HG03097 (cell line): ENCODE measurements around the gene ZMIZ2.
"Not testable (repeated sequence)": the region's sequence is repeated elsewhere in the genome, so short reads cannot be mapped to it uniquely, and the experiment has no call there.

ENCODE experiments used
- ATAC-seq: cut with Tn5 transposase; IDR thresholded peaks from one replicate; pipeline ENCODE4 v1.9.1; 2021; ENCODE audit not compliant: unreplicated experiment, low FRiP score

Gene ZMIZ2

DNA sequence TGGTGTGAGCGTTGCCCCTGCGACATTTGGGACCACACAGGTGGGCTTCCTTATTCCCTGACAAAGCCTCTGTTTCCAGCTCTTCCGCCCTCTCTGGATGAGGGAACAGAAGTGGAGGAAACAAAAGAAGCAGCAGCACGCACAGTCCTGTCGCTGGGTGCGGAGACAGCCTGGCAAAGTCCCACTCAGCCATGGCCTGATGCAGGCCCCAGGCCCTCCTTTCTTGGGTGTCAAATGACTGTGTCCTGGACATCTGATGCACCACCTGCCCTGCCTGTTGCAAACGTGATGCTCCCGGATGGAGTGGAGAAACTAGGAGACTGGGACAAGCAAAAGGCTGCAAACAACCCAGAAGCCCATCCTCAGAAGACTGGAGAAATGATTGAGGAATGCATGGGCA, 20.7 kb downstream of the ZMIZ2 start:
- ATAC-seq, result no peak

DNA sequence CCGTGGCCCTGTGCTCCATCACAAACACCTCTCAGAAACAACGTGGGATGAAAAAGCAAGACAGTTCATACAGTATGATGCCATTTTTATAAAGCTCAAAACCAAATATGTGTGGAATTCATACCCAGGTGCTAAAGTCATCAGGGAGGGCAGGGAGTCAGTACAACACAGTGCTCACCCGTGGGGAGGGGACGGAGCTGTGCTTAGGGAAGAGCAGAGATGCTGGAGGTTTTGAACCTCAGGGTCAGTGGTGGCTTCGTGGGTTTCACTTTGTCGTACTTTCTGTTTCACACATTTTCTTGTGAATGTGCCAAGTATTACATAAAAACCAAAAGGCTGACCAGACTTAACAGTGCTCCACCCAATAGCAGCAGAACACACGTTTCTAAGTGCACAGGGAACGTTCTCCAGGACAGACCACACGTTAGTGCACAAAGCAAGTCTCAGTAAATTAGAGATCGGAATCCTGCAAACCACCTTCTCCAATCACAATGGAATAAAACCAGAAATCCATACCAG, 21.2 kb downstream of the ZMIZ2 start:
- peak; percentile 60 for ATAC-seq

DNA sequence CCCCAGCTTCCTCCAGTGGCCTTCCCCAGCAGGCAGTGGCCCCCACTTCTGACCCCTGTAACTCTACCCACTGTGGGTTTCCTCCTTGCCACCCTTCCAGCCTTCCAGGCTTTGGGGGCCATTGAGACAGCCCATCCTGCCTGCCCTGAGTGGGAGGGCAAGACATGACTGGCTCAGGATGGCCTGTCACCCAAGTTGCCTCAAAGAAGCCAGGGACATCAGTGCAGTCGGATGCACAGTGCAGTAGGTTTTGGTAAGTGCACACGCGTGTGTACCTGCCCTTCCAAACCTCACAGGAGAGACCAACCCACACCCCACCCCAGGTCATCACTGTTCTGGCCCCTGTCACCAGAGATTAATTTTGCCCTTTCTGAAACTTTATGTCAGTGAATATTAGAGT, 22.7 kb downstream of the ZMIZ2 start:
- ATAC-seq, result no peak

DNA sequence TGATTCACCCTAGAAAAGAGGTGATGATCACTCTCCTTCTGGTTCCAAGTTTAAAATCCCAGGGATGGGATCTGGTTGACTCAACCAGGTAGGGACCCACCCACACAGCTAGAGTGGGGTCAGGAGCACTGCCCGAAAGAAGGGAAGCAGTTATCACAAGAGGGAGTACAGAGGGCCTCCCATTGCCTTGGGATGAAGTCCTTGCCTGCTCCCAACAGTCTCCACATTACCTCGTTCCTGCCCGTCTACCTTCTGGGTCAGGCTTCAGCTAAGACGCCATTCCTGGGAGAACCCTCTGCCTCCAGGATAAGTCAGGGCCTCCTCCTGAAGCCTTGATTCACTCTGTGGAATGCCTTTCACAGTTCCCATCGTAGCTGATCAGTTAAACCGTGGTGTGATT, 23.8 kb downstream of the ZMIZ2 start:
- ATAC-seq, result no peak

DNA sequence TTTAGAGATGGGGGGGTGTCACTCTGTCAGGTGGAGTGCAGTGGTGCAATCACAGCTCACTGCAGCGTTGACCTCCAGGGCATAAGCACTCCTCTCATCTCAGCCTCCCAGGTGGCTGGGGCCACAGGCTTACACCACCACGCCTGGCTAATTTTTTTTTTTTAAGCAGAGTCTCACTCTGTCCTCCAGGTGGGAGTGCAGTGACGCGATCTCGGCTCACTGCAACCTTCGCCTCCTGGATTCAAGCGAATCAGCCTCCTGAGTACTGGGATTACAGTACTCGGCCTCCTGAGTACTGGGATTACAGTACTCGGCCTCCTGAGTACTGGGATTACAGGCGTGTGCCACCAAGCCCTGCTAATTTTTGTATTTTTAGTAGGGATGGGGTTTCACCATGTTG, 24.2 kb downstream of the ZMIZ2 start:
- ATAC-seq, result no peak

DNA sequence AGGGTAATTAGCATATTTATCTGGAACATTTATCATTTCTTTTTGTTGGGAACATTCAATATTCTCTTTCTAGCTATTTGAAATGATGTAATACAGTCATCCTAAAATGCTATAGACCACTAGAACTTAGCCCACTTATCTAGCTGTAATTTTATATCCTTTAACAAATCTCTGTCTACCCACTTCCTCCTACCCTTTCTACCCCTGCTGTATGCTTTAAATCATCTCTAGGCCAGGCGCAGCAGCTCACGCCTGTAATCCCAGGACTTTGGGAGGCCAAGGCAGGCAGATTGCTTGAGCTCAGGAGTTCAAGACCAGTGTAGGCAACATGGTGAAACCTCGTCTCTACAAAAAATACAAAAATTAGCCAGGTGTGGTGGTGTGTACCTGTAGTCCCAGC, 25.8 kb downstream of the ZMIZ2 start:
- not testable (repeated sequence) for ATAC-seq

DNA sequence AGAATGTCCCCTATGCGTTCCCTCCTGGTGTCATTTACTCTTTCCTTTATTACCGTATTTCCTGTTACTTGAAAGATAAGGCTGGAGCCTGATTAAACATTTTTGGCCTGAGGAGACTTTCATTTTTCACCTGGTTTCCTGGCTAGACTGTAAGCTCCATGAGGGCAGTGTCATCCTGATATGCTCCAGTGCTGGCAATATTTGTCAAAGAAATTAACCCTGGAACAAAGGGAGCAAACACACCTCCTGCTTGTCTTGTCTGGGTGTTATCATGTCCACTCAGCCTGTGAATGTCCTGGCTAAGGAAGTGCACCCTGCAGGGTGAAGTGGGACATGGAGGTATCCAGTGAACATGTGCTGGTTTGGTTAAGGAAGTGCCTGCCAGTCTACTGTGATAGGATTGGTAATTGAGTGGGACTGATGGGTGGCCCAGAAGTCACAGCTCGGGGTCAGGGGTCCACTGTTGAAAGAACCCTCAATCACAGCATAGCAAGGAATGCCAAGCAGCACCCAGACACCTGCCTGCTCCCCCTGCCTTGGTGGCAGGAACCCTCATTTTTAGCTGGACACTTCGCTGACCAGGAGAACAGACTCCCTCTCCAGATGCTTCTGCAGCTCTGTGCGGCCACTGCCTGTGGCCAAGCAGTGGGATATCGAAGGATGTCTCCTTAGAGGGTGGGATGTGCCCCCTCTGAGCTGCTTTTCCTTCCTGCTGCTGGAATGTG, 26.9 kb downstream of the ZMIZ2 start:
- ATAC-seq, result no peak

DNA sequence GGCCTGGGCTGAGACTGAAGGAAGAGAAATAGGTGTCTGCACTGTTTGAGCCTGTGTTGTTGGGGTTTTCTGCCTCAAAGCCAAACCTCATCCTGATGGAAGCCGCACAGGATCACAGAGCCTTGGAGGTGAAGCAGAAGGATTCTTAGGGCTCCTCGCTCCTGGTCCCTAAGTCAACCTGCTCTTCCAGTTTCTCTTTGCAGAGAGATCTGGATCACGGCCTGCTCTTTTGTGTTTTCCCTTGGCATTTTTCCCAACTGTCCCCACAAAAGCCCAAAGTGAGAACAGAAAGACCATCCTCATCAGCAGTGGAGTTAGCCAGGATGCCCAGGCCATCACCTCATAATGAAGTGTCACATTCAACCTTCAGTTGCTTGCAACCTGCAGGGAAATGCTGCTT, 27.6 kb downstream of the ZMIZ2 start:
- ATAC-seq, result no peak

DNA sequence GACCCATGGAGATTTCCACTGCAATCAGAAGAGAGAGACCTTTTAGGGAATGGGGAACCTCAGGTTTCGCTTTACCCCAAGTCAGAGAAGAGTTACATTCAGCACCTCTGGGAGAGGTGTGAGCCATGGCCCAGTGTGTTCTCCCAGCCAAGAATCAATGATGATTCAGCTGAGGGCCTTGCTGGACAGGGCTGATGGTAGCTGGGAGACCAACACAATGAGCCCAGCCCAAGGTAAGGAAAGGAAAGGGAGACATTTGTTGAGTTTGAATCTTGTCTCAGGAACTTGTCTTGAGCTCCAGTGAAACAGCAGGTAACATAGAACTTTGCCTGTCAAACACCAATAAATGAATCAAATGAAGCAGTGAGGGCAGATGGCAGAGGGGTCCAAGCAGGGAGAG, 33.8 kb downstream of the ZMIZ2 start:
- ATAC-seq, result no peak

DNA sequence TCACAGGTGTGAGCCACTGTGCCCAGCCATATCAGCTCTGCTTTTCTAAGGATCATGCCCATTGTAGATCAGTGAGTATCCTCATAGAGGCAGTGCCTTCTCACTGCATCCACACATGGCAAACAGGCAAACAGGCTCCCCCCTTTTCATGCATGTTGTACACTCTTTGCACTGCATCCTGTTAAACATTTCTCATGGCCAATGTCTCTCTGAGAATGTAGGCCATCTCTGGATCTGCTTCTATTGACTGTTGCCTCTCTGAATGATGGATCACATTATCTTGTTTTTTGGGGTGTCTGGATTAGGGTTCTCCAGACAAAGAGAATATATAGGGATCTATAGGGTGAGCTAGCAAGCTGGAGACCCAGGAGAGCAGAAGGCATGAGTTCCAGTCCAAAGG, 34.8 kb downstream of the ZMIZ2 start:
- no peak for ATAC-seq

DNA sequence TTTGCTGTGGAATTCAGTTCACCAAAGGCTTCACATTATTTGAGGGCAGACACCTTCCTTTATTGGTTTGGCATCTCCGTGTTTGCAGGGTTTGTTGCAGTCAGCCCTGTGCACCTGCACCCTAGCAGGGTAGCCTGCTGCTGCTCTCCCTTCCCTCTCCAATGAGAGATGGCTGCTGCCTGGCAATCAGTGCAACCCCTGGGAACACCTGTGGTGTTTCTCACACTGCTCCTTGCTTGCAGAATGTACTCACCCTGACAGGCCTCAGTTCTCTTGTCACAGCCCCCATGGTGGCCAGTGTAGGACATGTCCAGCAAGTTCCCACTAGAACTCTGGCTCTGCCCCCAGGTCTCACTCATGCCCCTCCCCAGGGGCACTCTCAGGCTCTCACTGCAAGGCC, 35.7 kb downstream of the ZMIZ2 start:
- ATAC-seq, result no peak

DNA sequence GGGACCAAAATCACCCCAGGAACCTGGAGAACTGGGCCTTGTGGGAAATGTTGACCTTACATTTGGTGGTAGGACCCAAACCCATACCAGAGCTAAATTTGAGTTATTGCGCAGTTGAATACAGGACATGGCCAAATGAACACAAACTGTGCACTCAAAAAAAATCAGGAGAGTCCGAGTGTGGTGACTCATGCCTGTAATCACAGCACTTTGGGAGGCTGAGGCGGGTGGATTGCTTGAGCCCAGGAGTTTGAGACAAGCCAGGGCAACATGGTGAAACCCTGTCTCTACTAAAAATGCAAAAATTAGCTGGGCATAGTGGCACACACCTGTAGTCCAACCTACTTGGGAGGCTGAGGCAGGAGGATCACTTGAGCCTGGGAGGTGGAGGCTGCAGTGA, 36.6 kb downstream of the ZMIZ2 start:
- ATAC-seq, result not testable (repeated sequence)

DNA sequence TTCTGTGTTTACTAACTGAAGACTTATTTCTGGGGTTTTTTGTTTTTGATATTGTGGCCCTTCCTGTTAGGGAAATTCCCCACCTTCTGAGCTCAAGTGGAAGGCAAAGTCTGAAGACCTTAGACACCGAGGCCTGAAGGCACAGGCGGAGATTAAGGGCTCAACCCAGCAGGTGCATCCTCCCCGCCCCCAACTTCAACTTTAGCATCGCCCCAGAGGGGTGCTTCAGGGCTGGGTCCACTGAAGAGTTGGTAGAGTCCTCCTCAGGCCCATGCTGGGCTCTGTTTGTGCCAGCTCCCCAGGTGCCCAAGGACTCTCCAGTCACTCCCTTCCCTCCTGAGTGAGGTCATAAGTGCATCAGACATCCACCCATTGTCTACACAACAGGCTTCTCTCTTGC, 38.4 kb downstream of the ZMIZ2 start:
- no peak for ATAC-seq

DNA sequence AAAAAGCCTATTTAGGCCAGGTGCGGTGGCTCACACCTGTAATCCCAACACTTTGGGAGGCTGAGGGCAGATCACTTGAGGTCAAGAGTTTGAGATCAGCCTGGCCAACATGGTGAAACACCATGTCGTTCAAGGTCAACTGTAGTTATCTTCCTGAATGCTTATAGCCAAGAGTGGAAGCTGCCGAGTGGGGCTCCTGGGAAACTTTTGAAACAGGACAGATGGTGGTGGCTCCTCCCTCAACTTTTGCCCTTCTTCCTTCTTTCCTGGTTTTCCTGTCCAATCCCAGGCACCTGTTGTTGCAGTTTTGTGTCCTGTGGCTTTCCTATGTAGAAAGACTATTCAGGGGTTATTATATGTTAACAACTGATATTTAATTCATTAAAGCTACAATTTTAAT, 39.1 kb downstream of the ZMIZ2 start:
- ATAC-seq, result no peak

DNA sequence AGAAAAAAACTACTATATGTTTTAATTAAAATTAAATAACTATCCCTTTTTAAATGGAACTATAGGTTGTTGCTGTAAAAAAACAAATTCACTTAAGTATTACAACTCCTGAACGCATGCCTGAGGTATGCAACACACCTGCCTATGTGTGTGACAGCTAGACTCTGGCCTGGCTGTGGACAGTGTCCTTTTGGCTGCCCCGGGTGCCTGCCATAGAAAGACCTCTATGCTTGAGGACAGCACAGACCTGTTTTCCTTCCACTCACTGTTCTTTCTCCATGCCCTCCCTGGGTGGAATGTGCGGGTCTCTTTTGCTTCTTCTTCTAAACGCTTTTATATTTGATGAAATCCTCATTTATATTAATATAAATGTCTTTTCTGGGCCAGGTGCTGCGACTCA, 41.3 kb downstream of the ZMIZ2 start:
- no peak for ATAC-seq

DNA sequence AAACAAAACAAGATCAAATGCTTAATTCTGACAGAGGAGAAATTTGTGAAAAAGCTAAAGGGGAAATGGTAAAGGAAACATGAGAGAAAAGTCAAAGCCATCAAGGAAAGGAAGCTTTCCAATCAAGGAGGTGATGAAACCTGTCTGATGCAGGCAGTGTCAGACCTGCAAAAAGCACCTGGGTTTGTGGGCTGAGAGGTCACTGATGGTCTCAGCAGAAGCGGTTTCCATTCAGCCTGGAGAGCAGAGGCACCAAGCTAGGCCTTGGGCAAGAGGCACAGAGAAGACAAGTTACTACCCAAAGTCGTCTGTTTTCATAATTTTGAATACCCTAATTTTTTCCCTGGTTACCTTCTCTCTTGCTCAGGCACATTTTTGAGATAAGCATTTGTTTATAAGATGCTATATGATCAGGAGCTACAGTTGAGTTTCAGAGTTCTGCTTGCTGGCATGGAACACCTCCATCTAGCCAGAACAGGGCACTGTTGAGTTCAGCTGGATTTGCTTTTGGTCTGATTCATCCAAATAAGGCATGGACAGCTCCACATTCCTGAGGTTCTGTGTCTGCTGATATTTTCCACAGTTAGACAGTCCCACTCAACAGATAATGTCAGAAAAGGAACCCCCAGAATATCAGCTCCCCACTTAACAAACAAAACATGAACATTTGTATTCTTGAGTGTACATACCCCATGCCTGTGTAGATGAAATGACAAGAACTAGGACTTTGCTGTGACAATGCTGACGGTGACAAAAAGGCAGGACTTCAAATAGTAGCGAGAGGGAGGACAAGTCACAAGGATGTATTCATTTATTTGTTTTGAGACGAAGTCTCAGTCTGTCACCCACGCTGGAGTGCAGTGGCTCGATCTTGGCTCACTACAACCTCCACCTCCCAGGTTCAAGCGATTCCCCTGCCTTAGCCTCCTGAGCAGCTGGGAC, 42.9 kb downstream of the ZMIZ2 start:
- no peak for ATAC-seq

DNA sequence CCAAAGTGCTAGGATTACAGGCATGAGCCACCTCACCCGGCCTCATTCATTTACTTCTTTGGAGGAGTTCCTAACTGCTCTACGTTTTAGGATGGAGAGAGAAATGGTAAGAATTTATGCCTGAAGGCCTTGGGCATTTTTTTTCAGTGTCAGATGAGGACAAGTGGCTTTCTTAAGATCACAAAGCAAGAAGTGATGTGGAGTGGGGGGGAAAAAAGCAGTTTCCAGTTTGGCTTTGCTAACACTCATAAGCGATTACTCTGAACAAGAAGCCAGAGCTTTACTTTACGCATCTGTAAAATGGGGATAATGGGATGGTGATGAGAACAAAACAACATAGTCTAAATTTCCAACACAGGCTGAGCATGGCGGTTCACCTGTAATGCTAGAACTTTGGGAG, 45.3 kb downstream of the ZMIZ2 start:
- ATAC-seq, result no peak

DNA sequence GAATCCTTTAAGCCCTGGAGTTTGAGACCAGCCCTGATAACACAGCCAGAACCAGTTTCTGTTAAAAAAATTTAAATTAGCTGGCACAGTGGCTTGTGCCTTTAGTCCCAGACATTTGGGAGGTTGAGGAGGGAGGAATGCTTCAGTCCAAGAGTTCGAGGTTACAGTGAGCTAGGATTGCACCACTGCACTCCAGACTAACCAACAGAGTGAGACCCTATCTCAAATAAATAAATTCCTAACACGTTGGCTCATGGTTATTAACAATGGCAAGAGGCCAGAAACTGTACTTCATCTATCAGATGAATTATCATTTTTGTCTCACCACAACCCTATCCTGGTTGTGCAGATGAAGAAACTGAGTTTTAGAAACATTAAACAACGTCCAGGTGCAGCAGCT, 45.7 kb downstream of the ZMIZ2 start:
- ATAC-seq, result no peak

DNA sequence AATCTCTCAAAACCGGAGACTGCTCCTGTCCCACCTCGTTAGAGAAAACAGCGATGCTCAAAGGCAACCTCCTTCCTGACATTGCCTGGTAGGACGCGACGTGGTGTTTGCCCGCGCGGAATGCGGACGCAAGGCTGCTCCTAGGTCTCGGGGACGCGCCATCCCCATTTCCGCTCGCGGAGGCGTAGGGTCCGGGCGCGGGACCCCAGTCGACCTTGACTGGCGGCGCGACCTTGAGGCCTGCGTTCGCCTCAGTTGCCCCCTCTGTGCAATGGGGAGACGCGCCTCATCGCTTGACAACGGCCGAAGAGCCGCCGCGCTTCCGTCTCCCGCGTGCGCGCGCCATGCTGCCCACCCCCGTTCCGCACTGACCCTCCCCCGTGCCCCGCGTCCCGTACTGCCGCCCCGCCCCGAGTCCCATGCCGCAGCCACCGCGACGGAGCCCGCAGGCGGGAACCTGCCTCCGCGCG, 47.4 kb downstream of the ZMIZ2 start:
- ATAC-seq, result peak; percentile 7

DNA sequence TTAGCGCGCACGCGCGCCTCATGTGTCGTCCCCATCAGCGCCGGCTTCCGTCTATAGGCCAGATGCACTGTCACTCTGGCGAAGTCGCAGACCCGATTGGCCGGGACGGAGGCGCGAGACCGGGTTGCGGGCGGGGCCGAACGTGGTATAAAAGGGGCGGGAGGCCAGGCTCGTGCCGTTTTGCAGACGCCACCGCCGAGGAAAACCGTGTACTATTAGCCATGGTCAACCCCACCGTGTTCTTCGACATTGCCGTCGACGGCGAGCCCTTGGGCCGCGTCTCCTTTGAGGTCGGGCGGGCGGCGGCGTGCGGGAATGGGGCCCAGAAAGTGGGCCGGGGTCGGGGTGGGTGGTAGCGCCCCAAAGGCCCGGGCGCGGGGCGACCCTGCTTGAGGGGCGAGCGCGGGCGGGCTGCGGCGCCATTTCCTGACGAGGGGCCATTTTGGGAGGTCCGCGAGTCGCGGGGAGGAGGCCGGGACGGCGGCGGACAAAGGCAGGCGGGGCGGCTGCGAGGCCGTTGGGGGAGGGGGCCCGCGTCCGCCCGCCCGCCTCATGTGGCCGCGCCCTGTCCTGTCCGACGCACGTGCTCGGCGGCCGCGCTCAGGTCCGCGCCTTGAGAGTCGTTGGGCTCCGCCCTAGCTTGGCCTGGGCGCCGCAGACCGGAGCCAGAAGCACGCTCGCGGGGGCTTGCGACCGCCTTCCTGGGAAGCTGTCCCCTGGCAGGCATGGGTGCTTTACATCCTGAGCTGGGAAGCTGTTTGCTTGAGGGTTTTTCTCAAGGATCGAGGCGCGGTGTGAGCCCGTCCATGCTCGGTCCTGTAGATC, 48.1 kb downstream of the ZMIZ2 start, which contains the start of gene PPIA:
PPIA (plus strand) TSS at position 178 of the 825 bp plus-strand sequence; CDS start at position 222, 44 bp downstream.
- peak; percentile 81 for ATAC-seq
